ENCODE results near the gene CD226. TPM values are rescaled to one million over a fixed set of nuclear protein-coding genes. Genes with fewer than 3 reads are reported as not detected.

Gene CD226
- total and polyA plus RNA-seq, 10 of the 15 experiments (the other 5 are each of a cell fraction or from before 2014, with no cell fraction given), result 12.9 to 68.8 (median 47.3) TPM

GRCh38 chr18:69885841-69886531, 61.7 kb downstream of the CD226 start (continued):
- TF ChIP-seq ZBTB33 (IDR thresholded peaks at IDR 0.05) (0 out of 2 replicates have a peak, but pooled peaks have one; percentile 29), HCFC1 (IDR thresholded peaks at IDR 0.05; ENCODE audit: low read length) (no peak)

GRCh38 chr18:69885355-69885754, 62.3 kb downstream of the CD226 start:
- TF ChIP-seq CHD2 (IDR thresholded peaks at IDR 0.05; ENCODE audit: borderline replicate concordance, low read depth, low read length), result no peak
- TF ChIP-seq EED (IDR thresholded peaks at IDR 0.05; ENCODE audit: low read depth), result no peak
- no peak for TF ChIP-seq ZZZ3 (IDR thresholded peaks at IDR 0.05; ENCODE audit: control insufficient read depth, insufficient read length, low read depth)
- TF ChIP-seq POLR2AphosphoS5 (IDR thresholded peaks at IDR 0.05; ENCODE audit: low read length), result no peak
- TF ChIP-seq POLR2A (IDR thresholded peaks at IDR 0.05; ENCODE audit: low read depth, low read length), result no peak
- TF ChIP-seq, protein P1, sequence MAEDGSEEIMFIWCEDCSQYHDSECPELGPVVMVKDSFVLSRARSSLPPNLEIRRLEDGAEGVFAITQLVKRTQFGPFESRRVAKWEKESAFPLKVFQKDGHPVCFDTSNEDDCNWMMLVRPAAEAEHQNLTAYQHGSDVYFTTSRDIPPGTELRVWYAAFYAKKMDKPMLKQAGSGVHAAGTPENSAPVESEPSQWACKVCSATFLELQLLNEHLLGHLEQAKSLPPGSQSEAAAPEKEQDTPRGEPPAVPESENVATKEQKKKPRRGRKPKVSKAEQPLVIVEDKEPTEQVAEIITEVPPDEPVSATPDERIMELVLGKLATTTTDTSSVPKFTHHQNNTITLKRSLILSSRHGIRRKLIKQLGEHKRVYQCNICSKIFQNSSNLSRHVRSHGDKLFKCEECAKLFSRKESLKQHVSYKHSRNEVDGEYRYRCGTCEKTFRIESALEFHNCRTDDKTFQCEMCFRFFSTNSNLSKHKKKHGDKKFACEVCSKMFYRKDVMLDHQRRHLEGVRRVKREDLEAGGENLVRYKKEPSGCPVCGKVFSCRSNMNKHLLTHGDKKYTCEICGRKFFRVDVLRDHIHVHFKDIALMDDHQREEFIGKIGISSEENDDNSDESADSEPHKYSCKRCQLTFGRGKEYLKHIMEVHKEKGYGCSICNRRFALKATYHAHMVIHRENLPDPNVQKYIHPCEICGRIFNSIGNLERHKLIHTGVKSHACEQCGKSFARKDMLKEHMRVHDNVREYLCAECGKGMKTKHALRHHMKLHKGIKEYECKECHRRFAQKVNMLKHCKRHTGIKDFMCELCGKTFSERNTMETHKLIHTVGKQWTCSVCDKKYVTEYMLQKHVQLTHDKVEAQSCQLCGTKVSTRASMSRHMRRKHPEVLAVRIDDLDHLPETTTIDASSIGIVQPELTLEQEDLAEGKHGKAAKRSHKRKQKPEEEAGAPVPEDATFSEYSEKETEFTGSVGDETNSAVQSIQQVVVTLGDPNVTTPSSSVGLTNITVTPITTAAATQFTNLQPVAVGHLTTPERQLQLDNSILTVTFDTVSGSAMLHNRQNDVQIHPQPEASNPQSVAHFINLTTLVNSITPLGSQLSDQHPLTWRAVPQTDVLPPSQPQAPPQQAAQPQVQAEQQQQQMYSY (CRISPR knock-in tag; IDR thresholded peaks at IDR 0.05), result no peak
- no peak for TF ChIP-seq HCFC1 (IDR thresholded peaks at IDR 0.05; ENCODE audit: low read length)
- TF ChIP-seq BRCA1 (IDR thresholded peaks at IDR 0.05; ENCODE audit: low read depth, low read length), result no peak
- no peak for TF ChIP-seq CBX3 (IDR thresholded peaks at IDR 0.05; ENCODE audit: borderline replicate concordance, low read depth)
- no peak for TF ChIP-seq FOS (IDR thresholded peaks at IDR 0.05; ENCODE audit: borderline replicate concordance, extremely low read depth, insufficient read length)
- intact Hi-C loops (cut with micrococcal nuclease; ENCODE audit: unreplicated experiment) (loop anchor here (5.0 kb wide), 1 partner anchor 177 kb away; no protein-coding TSS in a partner anchor), in situ Hi-C loops (cut with MboI) (no loop called here)
- SMC1A ChIA-PET (ENCODE audit: uncharacterized antibody, unreplicated experiment), result interaction anchor here (1.0 to 5.8 kb wide), 12 partner anchors 10 to 151 kb away, joined by 3 to 46 read pairs (median 6); no protein-coding TSS in a partner anchor
- peaks cover 14% of the 10 kb centered on the region for H3K79me2 ChIP-seq (ENCODE audit: control insufficient read depth, insufficient read depth, low read length)
- no peak overlapping the region for H3K4me3 ChIP-seq
- no peaks in the 10 kb centered on the region; the same call in 2 of the 3 replicates for H3K9me3 ChIP-seq (replicated peaks; ENCODE audit: control insufficient read depth, insufficient read depth, low read length)
- DNase-seq (ENCODE audit: low read depth, low spot score) (no peak), ATAC-seq (no peak), FAIRE-seq (no peak)
- no TSS peak for BruUV-seq (replicated peaks)
- no peaks in the 10 kb centered on the region for H4K20me1 ChIP-seq (ENCODE audit: control insufficient read depth, insufficient read depth)
- H3K4me2 ChIP-seq (ENCODE audit: control insufficient read depth, insufficient read depth), result no peak overlapping the region
- peak overlapping the region; percentile 60 for H3K27ac ChIP-seq (ENCODE audit: control insufficient read depth, insufficient read depth)
- no peak overlapping the region for H3K9ac ChIP-seq (ENCODE audit: control insufficient read depth, insufficient read depth, low read length)
- no peaks in the 10 kb centered on the region; the same call in 1 of the 2 replicates for H3K4me1 ChIP-seq (ENCODE audit: control insufficient read depth, insufficient read depth, low read length)
- WGBS (ENCODE audit: insufficient coverage, insufficient replicate concordance, low lambda C conversion rate, missing lambda C conversion rate), result 100% methylated on average over 4 of the region's 4 CpGs
- POLR2A ChIA-PET, result interaction anchor here (0.5 to 2.0 kb wide), 2 partner anchors 13 to 36 kb away, joined by 5 to 6 read pairs; no protein-coding TSS in a partner anchor
- RAD21 ChIA-PET (ENCODE audit: unreplicated experiment), result interaction anchor here (1.0 to 2.8 kb wide), 8 partner anchors 12 to 174 kb away, joined by 3 to 11 read pairs (median 6); no protein-coding TSS in a partner anchor
- no peaks in the 10 kb centered on the region for H3K27me3 ChIP-seq (replicated peaks in 1 of 2; ENCODE audit: control insufficient read depth in 2 of 2, insufficient read depth in 2 of 2, low read length in 1 of 2)
- CTCF ChIA-PET, result interaction anchor here (1.0 to 1.3 kb wide), 5 partner anchors 13 to 310 kb away, joined by 3 to 6 read pairs (median 3); no protein-coding TSS in a partner anchor
- peaks cover 3 to 11% of the 10 kb centered on the region in 2 experiments for H3K36me3 ChIP-seq (ENCODE audit: control insufficient read depth in 2 of 2, insufficient read depth in 2 of 2, low read length in 1 of 2)
- H2AFZ ChIP-seq (ENCODE audit: control insufficient read depth, low read depth, low read length), result no peak overlapping the region
